ENCODE measurements around the gene HADHB. TPM values are rescaled to one million over a fixed set of nuclear protein-coding genes. Genes with fewer than 3 reads are reported as not detected.

HADHB gene
- total RNA-seq, 1 donor from 2014 or later, result 96.8 TPM

- Mint-ChIP-seq H3K27me3 (ENCODE audit: low read depth) (no peaks in the 10 kb centered on the region), H3K27ac (ENCODE audit: unreplicated experiment) (no peak overlapping the region), H3K9me3 (ENCODE audit: low read depth) (peaks cover 2% of the 10 kb centered on the region), H3K36me3 (ENCODE audit: low read depth) (peaks cover 5% of the 10 kb centered on the region), H3K4me3 (ENCODE audit: unreplicated experiment) (no peak overlapping the region), H3K4me1 (ENCODE audit: low read depth) (peaks cover 7% of the 10 kb centered on the region)
- no peak for DNase-seq (ENCODE audit: low spot score)
- TF ChIP-seq CTCF (IDR thresholded peaks at IDR 0.05), result no peak
These were observed 47.9 kb downstream of the HADHB start for GRCh38 chr2:26292646-26293045.

GRCh38 chr2:26295511-26295910 lies 50.8 kb downstream of the HADHB start:
- H3K4me3 Mint-ChIP-seq (ENCODE audit: unreplicated experiment), result no peak overlapping the region
- H3K27ac Mint-ChIP-seq (ENCODE audit: unreplicated experiment), result no peak overlapping the region
- H3K9me3 Mint-ChIP-seq (ENCODE audit: low read depth), result peaks cover 2% of the 10 kb centered on the region
- peaks cover 7% of the 10 kb centered on the region for H3K4me1 Mint-ChIP-seq (ENCODE audit: low read depth)
- no peak for DNase-seq (ENCODE audit: low spot score)
- no peak for TF ChIP-seq CTCF (IDR thresholded peaks at IDR 0.05)
- no peaks in the 10 kb centered on the region for H3K27me3 Mint-ChIP-seq (ENCODE audit: low read depth)
- H3K36me3 Mint-ChIP-seq (ENCODE audit: low read depth), result no peaks in the 10 kb centered on the region

GRCh38 chr2:26297061-26297460 lies 52.3 kb downstream of the HADHB start:
- no peak for TF ChIP-seq CTCF (IDR thresholded peaks at IDR 0.05)

GRCh38 chr2:26298286-26298637 lies 53.5 kb downstream of the HADHB start:
- H3K27ac Mint-ChIP-seq (ENCODE audit: unreplicated experiment), result no peak overlapping the region
- DNase-seq (ENCODE audit: low spot score), result no peak
- H3K4me3 Mint-ChIP-seq (ENCODE audit: unreplicated experiment), result no peak overlapping the region
- H3K4me1 Mint-ChIP-seq (ENCODE audit: low read depth), result no peaks in the 10 kb centered on the region
- H3K36me3 Mint-ChIP-seq (ENCODE audit: low read depth), result no peaks in the 10 kb centered on the region
- TF ChIP-seq CTCF (IDR thresholded peaks at IDR 0.05), result no peak
- peaks cover 2% of the 10 kb centered on the region for H3K9me3 Mint-ChIP-seq (ENCODE audit: low read depth)
- H3K27me3 Mint-ChIP-seq (ENCODE audit: low read depth), result no peaks in the 10 kb centered on the region

More at GRCh38 chr2:26297061-26297460, 52.3 kb downstream of the HADHB start:
- Mint-ChIP-seq H3K36me3 (ENCODE audit: low read depth) (no peaks in the 10 kb centered on the region), H3K4me3 (ENCODE audit: unreplicated experiment) (no peak overlapping the region), H3K4me1 (ENCODE audit: low read depth) (peaks cover 7% of the 10 kb centered on the region), H3K9me3 (ENCODE audit: low read depth) (peaks cover 2% of the 10 kb centered on the region), H3K27me3 (ENCODE audit: low read depth) (no peaks in the 10 kb centered on the region), H3K27ac (ENCODE audit: unreplicated experiment) (no peak overlapping the region)
- no peak for DNase-seq (ENCODE audit: low spot score)

- DNase-seq (ENCODE audit: low spot score), result no peak
- TF ChIP-seq CTCF (IDR thresholded peaks at IDR 0.05), result no peak
- H3K27me3 Mint-ChIP-seq (ENCODE audit: low read depth), result no peaks in the 10 kb centered on the region
These were observed 54.1 kb downstream of the HADHB start for GRCh38 chr2:26298638-26299393.

More at GRCh38 chr2:26298638-26299393, 54.1 kb downstream of the HADHB start:
- Mint-ChIP-seq H3K9me3 (ENCODE audit: low read depth) (peaks cover 2% of the 10 kb centered on the region), H3K27ac (ENCODE audit: unreplicated experiment) (no peak overlapping the region), H3K4me3 (ENCODE audit: unreplicated experiment) (no peak overlapping the region), H3K4me1 (ENCODE audit: low read depth) (no peaks in the 10 kb centered on the region), H3K36me3 (ENCODE audit: low read depth) (no peaks in the 10 kb centered on the region)

Measured in chondrocyte (in vitro differentiated cells).